ENCODE measurements around the gene RALB. TPM values are rescaled to one million over a fixed set of nuclear protein-coding genes. Genes with fewer than 3 reads are reported as not detected.

Gene RALB
- total and polyA plus RNA-seq, 2 of the 8 experiments (the other 6 are each of a cell fraction or from before 2014, with no cell fraction given): 12.0 to 16.6 TPM

DNA sequence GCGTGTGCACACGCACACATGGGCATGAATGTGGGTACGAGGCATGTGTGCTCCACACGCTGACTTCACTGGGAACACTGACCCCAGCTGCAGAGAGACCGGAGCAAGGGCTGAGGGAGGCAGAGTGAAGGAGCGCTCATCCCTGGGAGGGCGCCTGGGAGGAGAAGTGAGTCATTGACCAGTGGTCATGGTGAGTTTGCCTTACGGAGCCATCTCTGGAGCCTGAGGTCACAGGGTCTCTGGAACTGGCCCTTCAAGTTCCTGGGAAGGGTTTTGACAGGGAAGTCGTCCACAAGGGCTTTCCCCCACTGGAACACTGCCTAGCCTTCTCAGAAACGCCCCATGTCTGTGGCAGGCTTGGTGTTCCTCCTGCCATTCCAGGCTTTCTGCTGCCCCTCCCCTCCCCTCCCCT is 15.2 kb upstream of the RALB start (continued):
- no peak for TF ChIP-seq EGR1 (IDR thresholded peaks at IDR 0.05; ENCODE audit: borderline replicate concordance, low read depth, low read length)
